Breast epithelium (tissue), 3 donors: Measurements from ENCODE around the gene FAM200C.

Experiments
- POLR2A ChIP-seq: fragments of 450-650 bp; IDR thresholded peaks from one replicate; pipeline ENCODE4 v1.6.1; 2016; ENCODE audit warnings: antibody characterized with exemption, mild to moderate bottlenecking, moderate library complexity
- TF ChIP-seq, protein P1 (sequence below), 3 donors: fragments of 450-650 bp; IDR thresholded peaks; one replicate each; pipeline ENCODE4 v1.5.1; 2016 to 2017; ENCODE audit warnings: antibody characterized with exemption in 3 of 3, mild to moderate bottlenecking in 3 of 3, moderate library complexity in 3 of 3

DNA sequence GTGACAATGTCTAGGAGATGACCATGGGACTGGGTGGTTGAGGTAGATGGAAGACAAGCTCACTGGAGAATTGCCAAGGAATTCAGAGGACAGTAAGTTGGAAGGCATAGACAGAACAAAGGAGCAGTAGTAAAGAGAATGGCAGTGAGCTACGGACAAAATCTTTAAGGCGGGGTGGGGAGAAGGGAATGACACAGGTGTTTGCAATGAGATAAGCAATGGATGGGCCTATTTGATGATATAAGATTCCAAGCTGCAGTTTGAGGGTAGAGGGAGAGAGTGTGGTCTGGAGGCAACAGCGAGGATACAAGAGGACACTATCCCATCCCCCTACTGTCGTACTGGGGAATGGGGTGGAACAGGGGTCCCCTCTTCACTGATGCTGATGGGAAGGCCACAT is 36.2 kb upstream of the FAM200C start:
- TF ChIP-seq, protein P1, sequence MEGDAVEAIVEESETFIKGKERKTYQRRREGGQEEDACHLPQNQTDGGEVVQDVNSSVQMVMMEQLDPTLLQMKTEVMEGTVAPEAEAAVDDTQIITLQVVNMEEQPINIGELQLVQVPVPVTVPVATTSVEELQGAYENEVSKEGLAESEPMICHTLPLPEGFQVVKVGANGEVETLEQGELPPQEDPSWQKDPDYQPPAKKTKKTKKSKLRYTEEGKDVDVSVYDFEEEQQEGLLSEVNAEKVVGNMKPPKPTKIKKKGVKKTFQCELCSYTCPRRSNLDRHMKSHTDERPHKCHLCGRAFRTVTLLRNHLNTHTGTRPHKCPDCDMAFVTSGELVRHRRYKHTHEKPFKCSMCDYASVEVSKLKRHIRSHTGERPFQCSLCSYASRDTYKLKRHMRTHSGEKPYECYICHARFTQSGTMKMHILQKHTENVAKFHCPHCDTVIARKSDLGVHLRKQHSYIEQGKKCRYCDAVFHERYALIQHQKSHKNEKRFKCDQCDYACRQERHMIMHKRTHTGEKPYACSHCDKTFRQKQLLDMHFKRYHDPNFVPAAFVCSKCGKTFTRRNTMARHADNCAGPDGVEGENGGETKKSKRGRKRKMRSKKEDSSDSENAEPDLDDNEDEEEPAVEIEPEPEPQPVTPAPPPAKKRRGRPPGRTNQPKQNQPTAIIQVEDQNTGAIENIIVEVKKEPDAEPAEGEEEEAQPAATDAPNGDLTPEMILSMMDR (IDR thresholded peaks at IDR 0.05) = no peak
- TF ChIP-seq POLR2A = no peak
